ENCODE results near the gene SMIM11. TPM values are rescaled to one million over a fixed set of nuclear protein-coding genes. Genes with fewer than 3 reads are reported as not detected.
"Not testable (repeated sequence)": the region's sequence is repeated elsewhere in the genome, so short reads cannot be mapped to it uniquely, and the experiment has no call there.

Gene SMIM11
- total RNA-seq (2022) (1.3 and 17.2 TPM in 2 replicates), Bru-seq, nascent RNA (percentile 12 among the genes with signal in this experiment), BruChase-seq, experiment 1, labeled RNA remaining after a 2-hour chase (percentile 8 among the genes with signal in this experiment), BruChase-seq, experiment 2, labeled RNA remaining after a 6-hour chase (not detected)
- long read RNA-seq, transcript SMIM11A-201 (4 exons, 850 nt), result major isoform, 19 of 27 reads
- long read RNA-seq, partial matches to known transcripts, result 1 of 27 reads
- long read RNA-seq, other reads (novel, unspliced or antisense), result 5 of 27 reads

GRCh38 chr21:34374940-34375618, at the start of gene SMIM11:
Gene SMIM11, plus strand, starts transcription at chr21:34375507. Its CDS starts 3,998 bp downstream, at chr21:34379505.
- H3K4me3 Mint-ChIP-seq (ENCODE audit: unreplicated experiment); DNase-seq; H3K36me3 Mint-ChIP-seq (ENCODE audit: insufficient read depth, unreplicated experiment); H3K4me1 Mint-ChIP-seq (ENCODE audit: low read depth, unreplicated experiment); CTCF ChIA-PET; H3K36me3 ChIP-seq (ENCODE audit: control insufficient read depth, insufficient read depth, low read length); H3K4me1 ChIP-seq; H3K4me3 ChIP-seq (ENCODE audit: low read depth, low read length); H3K27ac Mint-ChIP-seq (ENCODE audit: unreplicated experiment); H3K9me3 Mint-ChIP-seq (ENCODE audit: unreplicated experiment); intact Hi-C loops (cut with micrococcal nuclease; ENCODE audit: unreplicated experiment); H3K27me3 Mint-ChIP-seq (ENCODE audit: insufficient read depth, unreplicated experiment); H3K9me3 ChIP-seq; POLR2A ChIA-PET; H3K27me3 ChIP-seq (replicated peaks; ENCODE audit: control insufficient read depth, insufficient read depth, low read length): not testable (repeated sequence)
- TSS peak; percentile 87 for BruUV-seq (replicated peaks)

GRCh38 chr21:34330055-34330454, 45.3 kb upstream of the SMIM11 start:
- no peaks in the 10 kb centered on the region for H3K4me1 ChIP-seq
- no peaks in the 10 kb centered on the region for H3K27me3 ChIP-seq (replicated peaks; ENCODE audit: control insufficient read depth, insufficient read depth, low read length)
- CTCF ChIA-PET, result no interaction called here
- Mint-ChIP-seq H3K27ac (ENCODE audit: unreplicated experiment) (no peak overlapping the region), H3K27me3 (ENCODE audit: insufficient read depth, unreplicated experiment) (peaks cover 7% of the 10 kb centered on the region), H3K4me1 (ENCODE audit: low read depth, unreplicated experiment) (no peaks in the 10 kb centered on the region), H3K36me3 (ENCODE audit: insufficient read depth, unreplicated experiment) (no peaks in the 10 kb centered on the region), H3K4me3 (ENCODE audit: unreplicated experiment) (no peak overlapping the region), H3K9me3 (ENCODE audit: unreplicated experiment) (no peaks in the 10 kb centered on the region)
- intact Hi-C loops (cut with micrococcal nuclease; ENCODE audit: unreplicated experiment), result no loop called here
- no peak overlapping the region for H3K4me3 ChIP-seq (ENCODE audit: low read depth, low read length)
- no peaks in the 10 kb centered on the region for H3K36me3 ChIP-seq (ENCODE audit: control insufficient read depth, insufficient read depth, low read length)
- H3K9me3 ChIP-seq, result no peaks in the 10 kb centered on the region
- POLR2A ChIA-PET, result no interaction called here
- no TSS peak for BruUV-seq (replicated peaks)
- TF ChIP-seq CTCF (IDR thresholded peaks at IDR 0.05; ENCODE audit: insufficient read depth in 1 of 2, low read depth in 1 of 2, low read length in 1 of 2, severe bottlenecking in 1 of 2, unreplicated experiment in 1 of 2), result no peak
- no peak for DNase-seq

GRCh38 chr21:34331726-34332125, 43.6 kb upstream of the SMIM11 start:
- ChIA-PET POLR2A (no interaction called here), CTCF (interaction anchor here (0.7 kb wide), 1 partner anchor 466 kb away, joined by 3 read pairs; no protein-coding TSS in a partner anchor)
- no peaks in the 10 kb centered on the region for H3K27me3 ChIP-seq (replicated peaks; ENCODE audit: control insufficient read depth, insufficient read depth, low read length)
- H3K9me3 Mint-ChIP-seq (ENCODE audit: unreplicated experiment), result no peaks in the 10 kb centered on the region
- intact Hi-C loops (cut with micrococcal nuclease; ENCODE audit: unreplicated experiment), result no loop called here
- no peaks in the 10 kb centered on the region for H3K36me3 Mint-ChIP-seq (ENCODE audit: insufficient read depth, unreplicated experiment)
- no peak overlapping the region for H3K27ac Mint-ChIP-seq (ENCODE audit: unreplicated experiment)
- H3K36me3 ChIP-seq (ENCODE audit: control insufficient read depth, insufficient read depth, low read length), result no peaks in the 10 kb centered on the region
- H3K4me3 Mint-ChIP-seq (ENCODE audit: unreplicated experiment), result no peak overlapping the region
- H3K4me1 Mint-ChIP-seq (ENCODE audit: low read depth, unreplicated experiment), result no peaks in the 10 kb centered on the region
- H3K4me1 ChIP-seq, result no peaks in the 10 kb centered on the region
- H3K27me3 Mint-ChIP-seq (ENCODE audit: insufficient read depth, unreplicated experiment), result peaks cover 4% of the 10 kb centered on the region
- TF ChIP-seq CTCF (IDR thresholded peaks at IDR 0.05; ENCODE audit: insufficient read depth in 1 of 2, low read depth in 1 of 2, low read length in 1 of 2, severe bottlenecking in 1 of 2, unreplicated experiment in 1 of 2), result no peak
- no peak overlapping the region for H3K4me3 ChIP-seq (ENCODE audit: low read depth, low read length)
- DNase-seq, result no peak
- no peaks in the 10 kb centered on the region for H3K9me3 ChIP-seq
- BruUV-seq (replicated peaks), result no TSS peak

Measured in Caco-2 (cell line).